Stimulated activated CD4-positive, alpha-beta T cell treated with anti-CD3 and anti-CD28 coated beads, Interleukin-4, amount 100 ng/mL, for 1 hour (primary cell): ENCODE results near the gene INTS1.
A peak's percentile ranks its signal among the peaks of the same experiment; 100 is the strongest.

ENCODE experiments used
- DNase-seq: peaks from one replicate; pipeline ENCODE4 v3.0.0-alpha.2; 2020

INTS1 gene

DNA sequence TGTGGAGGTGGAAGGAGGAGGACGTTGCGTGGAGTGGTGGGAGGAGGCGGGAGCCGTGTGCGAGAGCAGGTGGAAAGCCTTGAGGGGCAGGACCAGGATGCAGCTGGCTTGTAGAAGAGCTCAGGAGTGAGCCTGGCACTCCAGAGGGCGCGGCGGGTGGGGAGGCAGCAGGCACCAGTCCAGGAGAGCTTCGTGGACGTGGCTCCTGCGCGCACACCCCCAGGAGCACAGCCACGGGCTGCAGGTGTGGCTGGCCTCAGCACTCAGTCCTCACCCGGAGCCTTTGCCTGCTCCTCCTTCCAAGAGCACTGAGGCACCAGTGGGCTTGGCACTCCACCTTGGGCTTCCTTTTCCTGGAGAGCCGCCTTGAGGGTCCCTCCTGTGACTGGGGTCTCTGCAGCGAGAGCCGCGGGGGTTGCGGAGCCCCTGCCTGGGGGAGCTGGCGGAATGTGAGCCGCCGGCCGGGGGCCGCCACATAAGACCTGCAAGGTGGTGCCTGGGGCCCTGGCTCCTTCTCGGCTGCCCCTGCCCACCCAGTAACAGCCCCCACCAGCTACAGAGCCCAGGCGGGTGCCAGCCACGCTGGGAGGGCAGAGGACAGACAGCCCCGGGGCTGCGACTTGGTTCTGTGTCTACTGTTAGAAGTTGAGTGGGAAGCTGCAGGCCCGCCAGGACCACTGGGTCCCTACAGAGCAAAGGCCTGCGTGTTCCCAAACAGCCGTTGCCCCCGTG lies 37.4 kb upstream of the INTS1 start:
- no peak for DNase-seq

DNA sequence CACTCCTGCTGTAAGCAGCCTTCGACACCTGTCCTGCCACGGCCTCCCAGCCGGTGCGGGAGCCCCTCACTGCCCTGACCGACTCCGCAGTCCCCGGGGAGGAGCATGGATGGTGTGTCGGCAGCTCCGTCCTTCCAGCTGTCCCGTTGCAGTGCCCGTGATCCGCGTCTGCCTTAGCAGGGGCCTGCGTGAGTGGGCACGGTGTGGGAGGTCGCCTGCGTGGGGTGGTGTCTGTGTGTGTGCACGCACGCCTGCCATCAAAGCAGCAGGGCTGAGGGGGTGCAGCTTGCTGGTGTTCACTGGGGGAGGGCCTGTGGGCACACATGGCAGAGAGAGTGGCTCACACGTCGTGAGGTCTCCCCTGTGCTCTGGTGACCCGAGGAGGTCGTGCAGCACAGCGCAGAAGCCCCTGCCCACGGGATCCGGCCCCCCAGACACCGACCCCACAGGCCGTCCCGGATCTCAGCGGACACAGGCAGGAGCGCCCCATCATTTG lies 36.6 kb upstream of the INTS1 start:
- no peak for DNase-seq

DNA sequence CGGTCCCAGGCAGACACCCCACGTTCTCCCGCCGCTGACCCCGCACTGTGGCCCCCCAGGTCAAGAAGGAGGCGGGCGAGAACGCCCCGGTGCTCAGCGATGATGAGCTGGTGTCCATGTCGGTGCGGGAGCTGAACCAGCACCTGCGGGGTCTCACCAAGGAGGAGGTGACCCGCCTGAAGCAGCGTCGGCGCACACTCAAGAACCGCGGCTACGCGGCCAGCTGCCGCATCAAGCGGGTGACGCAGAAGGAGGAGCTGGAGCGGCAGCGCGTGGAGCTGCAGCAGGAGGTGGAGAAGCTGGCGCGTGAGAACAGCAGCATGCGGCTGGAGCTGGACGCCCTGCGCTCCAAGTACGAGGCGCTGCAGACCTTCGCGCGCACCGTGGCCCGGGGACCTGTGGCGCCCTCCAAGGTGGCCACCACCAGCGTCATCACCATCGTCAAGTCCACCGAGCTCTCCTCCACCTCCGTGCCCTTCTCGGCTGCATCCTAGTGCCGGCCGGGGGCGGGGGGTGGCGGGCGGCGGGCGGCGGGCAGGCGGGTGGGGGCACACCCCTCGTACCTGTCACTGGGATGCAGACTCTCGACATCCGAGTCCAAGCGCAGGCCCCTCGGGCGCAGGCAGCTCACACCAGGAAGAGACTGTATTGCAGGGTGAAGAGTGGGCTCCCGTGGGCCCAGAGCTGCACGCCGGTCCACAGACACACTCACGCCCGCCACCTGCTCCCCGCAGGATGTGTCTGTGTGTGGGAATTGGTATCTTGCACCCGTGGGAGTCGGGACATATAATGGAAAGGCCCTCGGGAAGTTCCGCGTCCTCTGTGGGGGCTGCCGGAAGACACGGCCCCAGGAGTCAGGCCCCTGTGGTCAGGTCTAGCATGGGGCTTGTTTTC lies 35.9 kb upstream of the INTS1 start:
- DNase-seq = no peak

DNA sequence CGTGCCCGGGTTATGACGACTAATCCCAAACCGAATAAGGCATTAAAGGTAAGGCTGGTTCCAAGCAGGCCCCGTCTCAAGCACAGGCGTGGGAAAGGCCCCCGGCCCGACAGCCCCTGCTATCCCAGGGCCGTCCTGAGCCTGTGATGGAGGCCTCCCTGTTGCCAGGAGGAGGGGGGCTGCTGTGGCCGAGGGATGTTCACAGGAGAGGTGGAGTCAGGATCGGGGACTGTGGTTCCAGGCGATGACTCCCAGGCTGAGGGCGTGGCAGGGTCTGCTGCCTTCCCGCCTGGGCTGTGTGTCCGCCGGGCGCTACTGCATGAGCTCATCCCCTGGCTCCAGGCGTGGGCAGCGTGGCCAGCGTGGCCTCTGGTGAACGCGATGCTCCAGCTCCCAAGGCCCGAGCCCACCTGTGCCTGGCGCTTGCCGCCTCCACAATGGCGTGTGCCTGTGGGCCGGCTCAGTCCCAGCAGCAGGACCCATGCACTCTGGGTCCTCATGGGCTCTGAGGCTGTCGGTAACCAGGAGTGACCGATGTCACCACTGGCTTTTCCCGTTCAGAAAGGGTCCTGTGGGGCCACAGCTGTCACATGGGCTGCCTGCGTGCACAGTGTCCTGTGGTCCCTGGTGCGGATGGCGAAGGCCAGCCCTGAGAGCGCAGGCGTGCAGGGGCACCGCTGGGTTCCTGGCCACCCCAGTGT lies 35.1 kb upstream of the INTS1 start:
- no peak for DNase-seq

DNA sequence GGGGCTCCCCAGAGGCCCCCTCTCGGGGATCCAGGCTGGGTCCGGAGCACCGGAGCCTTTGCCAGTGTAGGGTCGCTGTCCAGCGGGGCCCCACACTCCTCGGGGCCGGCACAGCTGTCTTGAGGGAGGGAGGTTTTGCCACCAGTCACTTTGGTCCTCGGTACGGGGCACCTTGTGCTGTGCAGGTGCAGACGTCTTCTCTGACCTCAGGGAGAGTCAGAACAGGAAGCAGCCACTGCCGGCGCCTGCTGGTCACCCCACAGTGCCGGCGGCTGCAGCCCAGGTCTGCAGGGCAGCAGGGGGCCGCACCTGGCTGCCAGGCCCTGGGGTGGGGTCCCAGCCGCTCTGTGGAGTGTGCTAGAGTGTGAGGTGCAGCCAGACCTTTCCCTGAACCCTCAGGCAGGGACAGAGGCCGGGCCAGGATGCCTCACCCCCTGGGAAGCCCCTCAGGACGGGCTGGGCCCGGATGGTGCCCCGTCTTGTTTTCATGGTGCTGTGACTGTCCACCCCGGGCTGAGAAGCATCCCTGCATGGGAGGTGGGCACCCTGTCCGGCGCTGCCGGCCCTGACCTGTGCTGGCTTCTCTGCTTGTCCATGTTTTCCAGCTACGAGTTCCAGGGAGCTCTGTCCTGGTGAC lies 34.5 kb upstream of the INTS1 start:
- DNase-seq = no peak

DNA sequence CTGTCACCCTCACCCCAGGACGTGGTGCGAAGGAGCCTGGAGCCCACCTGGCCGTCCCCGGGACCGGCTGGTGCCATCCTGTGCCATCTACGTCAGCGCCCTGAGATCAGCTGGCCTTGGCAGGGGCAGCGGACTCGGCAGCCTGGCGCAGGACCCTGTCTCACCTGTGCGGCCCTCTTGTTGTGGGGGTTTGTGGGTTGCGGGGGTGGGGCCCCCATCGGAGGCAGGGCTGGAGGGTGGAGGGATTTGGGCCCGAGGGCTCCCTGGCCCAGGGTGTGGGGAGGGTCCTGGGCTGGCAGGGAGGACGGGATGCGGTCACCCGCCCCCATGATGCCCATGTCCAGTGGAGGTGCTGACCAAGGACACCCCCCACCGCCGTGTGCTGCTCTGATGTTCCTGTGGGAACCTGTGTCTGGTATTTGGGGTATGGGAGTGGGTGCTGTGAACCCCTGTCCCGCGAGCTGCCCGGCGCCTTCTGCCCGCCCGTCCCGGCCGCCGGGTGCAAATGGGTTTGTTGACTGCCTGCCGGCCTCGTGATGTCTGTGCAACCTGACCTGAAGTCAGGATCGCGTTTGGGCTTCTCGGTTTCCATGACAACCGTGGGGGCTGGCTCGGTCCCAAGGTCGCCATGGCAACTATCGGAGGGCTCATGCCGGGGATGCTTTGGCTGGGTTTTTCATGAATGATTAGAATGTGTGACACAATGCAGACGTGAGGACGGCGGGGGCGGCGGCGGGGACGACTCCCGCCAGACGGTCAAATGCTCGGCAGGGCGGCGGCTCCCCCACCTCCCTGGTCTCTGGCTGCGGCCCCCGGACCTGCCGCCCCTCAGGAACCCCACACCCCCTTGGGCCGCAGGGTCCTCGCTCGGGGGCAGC lies 33.6 kb upstream of the INTS1 start:
- no peak for DNase-seq

DNA sequence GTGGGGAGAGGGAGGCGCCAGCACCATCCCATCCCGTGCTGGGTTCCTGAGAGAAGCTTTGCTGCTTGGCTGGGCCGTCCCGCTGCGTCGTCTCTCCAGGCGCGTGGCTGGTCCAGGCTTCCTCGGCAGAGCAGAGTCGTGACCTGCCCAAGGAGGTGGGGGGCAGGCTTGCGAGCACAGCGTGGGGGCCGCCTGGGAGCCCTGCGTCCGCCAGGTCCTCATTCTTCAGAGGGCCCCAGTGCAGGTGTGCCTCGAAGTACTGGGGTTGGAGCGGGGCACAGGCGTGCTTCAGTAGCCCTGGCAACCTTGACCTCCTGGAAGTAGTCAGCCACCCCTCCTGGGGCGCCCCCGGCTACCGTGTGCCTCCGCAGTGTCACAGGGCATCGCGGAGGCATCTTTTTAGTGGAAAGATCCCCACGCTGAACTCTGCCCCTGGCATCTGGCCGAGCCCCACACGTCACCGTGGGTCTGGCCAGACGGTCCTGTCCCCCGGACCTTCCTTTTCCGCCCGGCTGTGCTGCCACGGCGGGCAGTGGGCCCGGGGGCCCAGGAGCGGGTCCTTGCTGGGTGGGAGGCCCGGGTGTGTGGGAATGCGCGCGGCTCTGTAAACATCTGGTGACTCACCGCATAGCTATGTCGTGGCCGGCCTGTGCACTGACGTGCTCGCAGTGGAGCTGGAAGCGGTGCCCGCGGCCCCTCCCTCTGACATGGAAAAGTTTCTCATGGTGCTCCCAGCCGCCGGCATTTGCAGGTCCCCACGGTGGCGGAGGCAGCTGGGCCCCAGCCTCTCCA lies 32.8 kb upstream of the INTS1 start:
- no peak for DNase-seq

DNA sequence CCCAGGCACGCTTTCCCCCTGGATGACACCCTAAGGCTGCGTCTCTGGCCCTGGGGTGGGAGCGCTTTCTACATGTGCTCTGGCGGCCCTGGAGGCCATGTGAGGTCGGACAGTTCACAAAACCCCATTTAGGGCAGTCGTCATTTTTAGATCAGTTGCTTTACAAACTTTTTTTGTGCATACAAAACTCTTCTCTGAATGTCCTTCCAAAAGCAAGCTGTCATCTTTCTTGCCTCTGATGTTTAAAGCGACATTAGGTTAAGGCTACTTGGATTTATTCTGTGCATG lies 32.2 kb upstream of the INTS1 start:
- DNase-seq = no peak

DNA sequence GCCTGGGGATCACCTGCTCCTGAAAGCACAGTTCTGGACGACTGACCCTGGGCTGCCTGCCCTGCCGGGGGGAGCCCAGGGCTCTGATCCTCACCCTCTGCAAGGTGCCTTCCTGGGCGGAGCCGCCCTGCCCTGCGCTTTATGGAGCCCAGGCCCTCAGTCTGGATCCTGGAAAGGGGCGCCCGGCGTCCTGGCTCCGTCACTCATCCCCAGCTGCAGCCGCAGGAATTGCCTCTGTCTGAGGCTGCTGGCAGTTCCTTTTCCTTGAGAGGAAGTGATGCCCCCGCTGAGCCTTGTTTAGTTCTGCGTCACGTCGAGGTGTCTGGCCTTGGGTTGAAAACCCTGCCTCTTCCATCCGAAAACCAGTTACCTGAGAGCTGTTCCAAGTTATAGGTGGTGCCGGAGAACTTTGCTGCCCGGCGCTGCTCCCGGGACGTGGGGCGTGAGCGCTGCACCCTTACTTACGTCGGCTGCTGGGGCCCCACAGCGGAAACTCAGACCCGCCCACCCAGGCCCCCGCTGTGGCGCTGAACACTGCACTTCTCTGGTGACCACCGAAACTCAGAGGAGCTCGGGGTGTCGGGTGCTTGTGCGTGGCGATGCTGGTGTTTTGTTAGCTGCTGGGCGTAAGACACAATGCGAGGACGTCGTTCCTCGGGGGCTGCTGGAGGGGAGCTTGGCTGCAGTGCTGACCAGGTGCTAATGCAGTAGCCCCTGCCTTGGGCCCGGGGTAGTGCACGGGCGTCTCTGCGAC lies 31.7 kb upstream of the INTS1 start:
- DNase-seq = no peak

DNA sequence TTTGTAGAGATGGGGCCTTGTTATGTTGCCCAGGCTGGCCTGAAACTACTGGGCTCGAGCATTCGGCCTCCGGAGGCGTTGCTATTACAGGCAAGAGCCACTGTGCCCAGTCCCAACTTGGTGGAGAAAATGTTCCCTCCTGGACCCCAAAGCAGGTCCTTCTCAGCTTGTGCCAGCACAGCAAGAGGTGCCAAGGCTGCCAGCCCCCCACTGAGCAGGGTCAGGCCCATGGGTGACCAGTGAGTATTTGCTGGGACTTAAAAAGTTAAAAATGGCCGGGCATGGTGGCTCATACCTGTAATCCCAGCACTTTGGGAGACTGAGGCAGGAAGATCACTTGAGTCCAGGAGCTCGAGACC lies 30.9 kb upstream of the INTS1 start:
- no peak for DNase-seq

DNA sequence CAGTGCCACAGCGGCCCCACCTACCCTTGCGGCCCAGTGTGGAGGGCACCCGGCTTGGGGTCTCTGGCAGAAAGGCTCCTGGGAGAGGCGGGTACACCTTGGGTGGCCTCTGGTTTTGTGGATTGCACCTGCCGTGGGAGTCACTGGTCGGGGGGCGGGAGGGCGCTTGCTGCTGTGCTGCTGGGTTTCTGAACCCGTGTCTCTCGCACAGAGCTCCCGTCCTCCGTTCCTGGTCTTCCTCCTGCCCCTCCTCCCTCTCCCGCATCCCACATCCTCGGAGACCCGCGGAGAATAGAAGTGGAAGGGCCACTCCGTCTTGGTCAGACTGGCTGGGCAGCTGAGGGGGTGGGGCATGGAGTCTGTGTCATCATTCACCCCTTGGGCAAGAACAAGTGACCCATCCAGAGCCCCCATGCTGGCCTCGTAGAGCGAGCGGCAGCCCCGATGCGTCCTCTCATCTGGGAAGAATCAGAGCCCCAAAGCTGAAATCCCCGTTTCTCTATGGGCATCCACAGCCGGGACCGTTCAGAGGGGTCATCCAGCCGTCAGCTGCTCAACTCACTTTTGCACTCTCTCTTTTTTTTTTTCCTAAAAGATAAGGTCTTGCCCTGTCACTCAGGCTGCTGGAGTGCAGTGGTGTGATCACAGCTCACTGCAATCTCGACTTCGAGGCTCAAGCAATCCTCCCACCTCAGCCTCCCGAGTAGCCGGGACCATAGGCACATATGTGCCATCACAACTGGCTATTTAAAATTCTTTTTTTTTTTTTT lies 30.3 kb upstream of the INTS1 start:
- no peak for DNase-seq

DNA sequence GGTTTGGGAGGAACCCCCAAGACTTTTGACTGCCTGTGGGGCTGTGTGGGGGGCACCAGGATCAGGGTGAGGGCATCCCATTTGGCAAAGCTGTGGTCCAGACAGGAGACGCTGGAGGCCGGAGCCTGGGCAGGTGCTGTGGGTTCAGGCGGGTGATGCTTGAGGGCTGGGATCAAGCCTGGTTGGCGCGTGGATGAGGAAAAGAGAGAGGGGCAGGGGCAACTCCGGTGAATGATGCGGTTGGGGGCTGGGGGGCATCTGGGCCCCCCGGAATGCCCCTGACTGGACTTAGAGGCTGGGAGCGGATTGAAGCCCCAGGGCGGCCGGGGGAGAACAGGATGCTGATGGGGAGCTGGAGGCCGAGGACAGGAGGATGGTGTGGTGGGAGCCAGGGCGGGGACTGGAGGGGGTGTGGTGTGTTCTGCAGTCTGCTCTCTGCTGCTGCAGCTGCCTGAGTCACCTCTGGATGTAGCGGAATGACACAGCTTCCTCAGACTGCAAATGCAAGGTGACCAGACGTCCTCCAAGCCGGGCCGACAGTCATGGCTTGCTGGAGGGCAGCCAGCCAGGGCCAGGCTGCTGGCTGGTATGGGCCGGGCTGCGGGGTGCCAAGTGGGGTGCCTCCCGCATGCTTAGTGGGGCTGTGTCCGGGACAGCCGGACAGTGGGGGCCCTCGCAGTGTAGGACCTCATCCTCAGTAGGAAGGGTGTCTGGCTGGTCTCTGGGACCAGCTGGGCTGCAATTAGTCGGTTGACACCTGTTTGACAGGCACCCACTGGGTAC lies 29.5 kb upstream of the INTS1 start:
- DNase-seq = no peak

DNA sequence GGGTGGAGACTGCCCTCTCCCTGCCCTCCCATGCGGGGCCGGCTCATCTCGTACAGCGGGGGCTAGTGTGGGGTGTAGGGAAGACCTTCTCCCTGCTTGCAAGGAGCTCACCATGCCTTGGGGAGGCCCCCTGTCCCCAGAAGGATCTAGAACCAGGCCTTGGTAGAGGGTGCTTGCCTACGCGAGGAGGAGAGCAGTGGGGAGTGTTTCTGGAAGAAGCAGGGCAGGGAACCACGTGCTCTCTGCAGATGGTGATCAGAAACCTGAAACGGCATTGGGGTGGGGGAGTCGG lies 29.0 kb upstream of the INTS1 start:
- DNase-seq = no peak

DNA sequence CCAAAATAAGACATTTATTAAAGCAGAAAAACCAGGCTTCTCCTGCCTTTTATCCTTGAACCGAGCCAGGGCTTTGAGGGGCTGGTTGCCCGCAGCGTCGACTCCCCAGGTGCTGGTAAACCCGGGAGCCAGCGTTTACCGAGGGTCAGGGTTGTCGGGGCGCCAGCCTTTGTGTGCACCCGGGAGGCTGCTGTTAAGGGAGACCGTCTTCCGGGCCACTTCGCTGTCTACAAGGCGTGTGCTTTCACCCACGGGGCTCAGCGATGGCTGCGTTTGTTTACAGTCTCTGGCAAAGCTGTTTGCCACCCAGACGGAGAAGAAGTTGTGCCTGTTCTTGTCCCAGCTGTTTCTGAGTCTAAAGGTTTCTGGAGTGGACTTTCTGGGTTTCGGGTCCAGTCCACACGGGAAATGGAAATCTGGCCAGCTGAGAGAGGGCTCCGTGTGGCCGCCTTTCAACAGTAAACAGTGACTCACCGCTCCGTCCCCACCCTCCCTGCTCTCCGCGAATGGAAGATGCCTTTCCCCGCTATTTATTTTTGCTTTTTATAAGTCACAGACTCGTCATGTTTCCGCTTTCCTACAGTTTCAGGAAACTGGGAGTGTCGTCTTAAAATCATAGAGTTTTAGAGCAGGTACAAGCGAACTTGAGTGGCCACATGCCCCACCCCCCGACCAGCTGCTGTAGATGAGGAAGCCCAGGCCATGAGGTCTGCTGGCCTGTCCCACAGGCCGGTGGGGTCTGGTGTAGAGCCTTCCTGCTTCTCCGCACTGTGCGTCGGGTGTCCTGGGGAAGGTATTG lies 28.5 kb upstream of the INTS1 start:
- peak; percentile 60 for DNase-seq

DNA sequence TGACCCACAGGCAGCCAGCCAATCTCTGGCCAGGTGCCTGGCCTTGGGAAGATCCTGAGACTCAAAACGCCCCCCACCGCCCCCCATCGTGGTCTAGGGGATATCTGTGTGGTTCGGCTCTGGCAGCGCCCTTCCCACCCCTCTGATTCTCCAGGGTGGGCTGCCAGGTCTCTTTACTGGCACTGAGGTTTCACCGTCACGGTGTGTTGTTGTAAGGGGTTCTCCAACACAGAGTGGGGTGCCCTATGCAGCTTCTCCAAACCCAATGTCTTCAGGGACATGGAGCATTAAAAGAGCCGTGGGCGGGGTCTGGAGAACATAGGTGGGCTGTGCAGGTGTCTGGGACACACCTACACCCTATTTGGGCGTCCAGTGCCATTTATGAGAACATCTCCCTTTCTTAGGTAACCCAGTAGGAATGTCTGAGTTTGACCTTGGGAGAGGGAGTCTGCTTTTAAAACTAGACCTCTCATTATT lies 27.8 kb upstream of the INTS1 start:
- no peak for DNase-seq

DNA sequence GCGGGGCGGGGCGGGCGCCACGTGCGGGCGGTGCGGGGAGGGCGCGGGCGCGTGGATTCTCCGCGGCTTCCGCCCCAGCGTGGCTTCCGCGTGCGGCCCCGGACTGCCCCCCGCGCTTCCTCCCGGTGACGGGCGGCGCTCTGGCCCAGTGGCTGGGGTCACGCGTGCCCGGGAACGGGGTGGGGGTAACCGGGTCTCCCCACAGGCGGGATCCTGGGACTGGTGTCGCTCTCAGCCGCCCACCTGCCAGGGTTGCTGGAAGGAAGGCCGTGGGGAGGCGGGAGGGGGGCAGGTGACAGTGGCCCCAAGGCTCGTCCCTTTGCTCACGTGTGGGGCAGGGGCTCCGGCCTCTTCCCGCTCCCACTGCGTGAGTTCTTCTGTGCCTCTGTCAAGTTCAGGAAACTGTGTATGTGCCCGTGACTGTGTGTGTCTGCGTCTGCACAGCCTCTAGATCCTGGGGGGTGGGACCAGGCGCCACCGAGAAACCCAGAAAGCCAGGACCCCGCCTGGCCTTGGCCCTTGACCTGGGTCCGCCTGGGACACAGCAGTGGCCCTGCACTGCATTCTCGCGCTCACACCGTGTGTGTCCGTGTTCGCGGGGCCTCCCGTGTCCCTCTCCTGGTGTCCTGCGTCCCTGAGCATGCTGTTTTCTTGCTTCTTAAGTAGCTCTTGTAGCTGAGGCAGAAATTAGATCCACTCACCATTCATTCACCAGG lies 27.2 kb upstream of the INTS1 start:
- peak; percentile 30 for DNase-seq

DNA sequence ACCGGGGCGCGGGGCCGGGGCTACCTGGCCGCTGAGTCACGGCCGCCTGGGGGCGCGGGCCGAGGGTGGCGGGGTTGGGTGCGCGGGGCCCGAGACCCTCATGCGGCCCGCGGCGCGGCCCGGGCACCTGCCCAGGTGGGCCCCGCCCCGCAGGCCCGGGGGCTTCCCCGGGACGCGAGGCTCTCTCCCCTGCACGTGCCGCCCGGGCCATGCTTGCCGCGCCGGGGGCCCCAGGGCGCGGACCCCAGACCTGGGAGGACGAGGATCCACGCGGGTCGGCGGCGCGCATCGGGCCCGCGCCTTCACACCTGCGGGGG lies 26.7 kb upstream of the INTS1 start:
- DNase-seq = peak; percentile 47
